ENCODE data around the gene VBP1. TPM values are rescaled to one million over a fixed set of nuclear protein-coding genes. Genes with fewer than 3 reads are reported as not detected.

The VBP1 gene
- 10 to 100 TPM; 22.2 to 30.4 (median 25.7) TPM for total RNA-seq

GRCh38 chrX:155216179-155216939 is at the start of gene VBP1:
VBP1 (plus strand) TSS chrX:155216460; CDS start chrX:155216483, 23 bp downstream.
- peak; percentile 96 for ATAC-seq (ENCODE audit: low FRiP score)
- peak; percentile 57 for DNase-seq (ENCODE audit: low spot score)
- TF ChIP-seq CTCF (IDR thresholded peaks at IDR 0.05): no peak

- ATAC-seq (ENCODE audit: low FRiP score) (no peak), DNase-seq (ENCODE audit: low spot score) (no peak)
- no peak for TF ChIP-seq CTCF (IDR thresholded peaks at IDR 0.05)
Measured at GRCh38 chrX:155169881-155170280, 46.4 kb upstream of the VBP1 start.

GRCh38 chrX:155179346-155179997 is 36.8 kb upstream of the VBP1 start:
- no peak for ATAC-seq (ENCODE audit: low FRiP score)
- DNase-seq (ENCODE audit: low spot score): no peak
- no peak for TF ChIP-seq CTCF (IDR thresholded peaks at IDR 0.05)

GRCh38 chrX:155188786-155189185 is 27.5 kb upstream of the VBP1 start:
- no peak for TF ChIP-seq CTCF (IDR thresholded peaks at IDR 0.05)
- no peak for ATAC-seq (ENCODE audit: low FRiP score)
- DNase-seq (ENCODE audit: low spot score): no peak

GRCh38 chrX:155211208-155211607 is 5.1 kb upstream of the VBP1 start:
- DNase-seq (ENCODE audit: low spot score) (no peak), ATAC-seq (ENCODE audit: low FRiP score) (no peak)
- no peak for TF ChIP-seq CTCF (IDR thresholded peaks at IDR 0.05)

GRCh38 chrX:155213731-155214130 is 2.5 kb upstream of the VBP1 start:
- TF ChIP-seq CTCF (IDR thresholded peaks at IDR 0.05): no peak
- DNase-seq (ENCODE audit: low spot score) (no peak), ATAC-seq (ENCODE audit: low FRiP score) (no peak)
